Stimulated activated CD8-positive, alpha-beta memory T cell treated with anti-CD3 and anti-CD28 coated beads, Interleukin-4, amount 100 ng/mL, for 24 hours (primary cell): Measurements from ENCODE around the gene TGOLN2.
"Not testable (repeated sequence)": the region's sequence is repeated elsewhere in the genome, so short reads cannot be mapped to it uniquely, and the experiment has no call there.

Experiments
- DNase-seq: peaks from one replicate; pipeline ENCODE4 v3.0.0-alpha.2; 2020; ENCODE audit warnings: low read depth

TGOLN2 gene

DNA sequence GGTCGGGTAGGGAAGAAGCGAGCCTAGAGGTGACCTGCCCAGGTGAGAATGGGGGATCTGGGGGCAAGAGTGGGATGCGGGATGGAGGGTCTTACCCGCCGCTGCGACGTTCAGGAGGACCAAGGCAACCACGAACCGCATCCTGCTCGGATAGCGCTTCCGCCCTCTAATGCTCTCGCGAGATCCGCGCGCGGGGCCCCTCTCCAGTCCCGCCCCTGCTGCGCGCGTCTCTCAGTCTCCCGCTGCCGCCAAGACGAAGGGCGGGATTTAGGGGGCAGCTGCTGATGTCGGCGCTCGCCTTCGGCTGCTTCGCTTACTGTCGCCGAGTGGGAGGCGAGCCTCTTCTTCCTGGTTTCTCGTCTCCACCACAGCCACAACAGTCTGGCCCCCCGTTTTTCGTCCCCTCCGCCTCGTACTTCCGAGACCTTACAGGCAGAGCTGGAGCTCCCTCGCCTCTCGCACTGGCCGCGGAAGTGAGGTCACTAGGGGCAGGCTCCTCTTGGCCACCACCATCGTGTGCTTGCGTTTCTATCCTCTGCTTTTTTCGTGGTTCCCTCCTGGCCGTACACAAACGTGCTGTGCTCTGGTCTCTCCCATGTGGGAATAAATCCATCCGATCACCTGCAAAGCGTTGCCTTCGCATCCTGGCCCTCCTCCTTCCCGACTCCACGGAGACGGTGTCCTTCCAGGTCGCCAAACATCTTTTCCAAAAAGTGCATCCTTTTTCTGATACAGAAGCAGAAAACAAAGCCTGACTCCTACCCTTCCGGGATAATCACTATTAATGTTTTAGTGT, at the start of gene TGOLN2:
Gene TGOLN2 (minus strand): TSS at position 168 of the 796 bp plus-strand sequence. CDS start 27 bp downstream, at position 141.
- peak; percentile 90 for DNase-seq

- DNase-seq = no peak
Measured at GRCh38 chr2:85377083-85377482, 49.3 kb upstream of the TGOLN2 start.

GRCh38 chr2:85376291-85377065, 48.7 kb upstream of the TGOLN2 start:
- DNase-seq = no peak

GRCh38 chr2:85371045-85371444, 43.3 kb upstream of the TGOLN2 start:
- no peak for DNase-seq

GRCh38 chr2:85369500-85369899, 41.7 kb upstream of the TGOLN2 start:
- no peak for DNase-seq

GRCh38 chr2:85368921-85369320, 41.1 kb upstream of the TGOLN2 start:
- no peak for DNase-seq

DNA sequence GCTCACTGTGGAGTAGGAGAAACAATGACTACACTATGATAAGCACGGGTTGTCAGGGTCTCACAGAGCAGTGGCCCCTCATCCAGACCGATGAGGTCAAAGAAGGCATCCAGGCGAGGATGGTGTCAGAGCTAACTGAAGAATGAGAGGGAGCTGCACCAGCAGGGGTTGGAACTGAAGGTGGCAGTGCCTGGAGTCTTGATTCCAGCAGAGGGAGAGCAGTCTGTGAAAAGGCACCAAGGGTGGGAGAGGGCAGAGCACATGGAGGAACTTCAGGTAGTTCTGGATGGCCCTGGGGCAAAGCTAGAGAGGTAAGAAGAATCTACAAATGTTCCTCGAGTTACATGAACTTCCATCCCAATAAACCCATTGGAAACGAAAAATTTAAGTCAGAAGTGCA, 39.4 kb upstream of the TGOLN2 start:
- no peak for DNase-seq

DNA sequence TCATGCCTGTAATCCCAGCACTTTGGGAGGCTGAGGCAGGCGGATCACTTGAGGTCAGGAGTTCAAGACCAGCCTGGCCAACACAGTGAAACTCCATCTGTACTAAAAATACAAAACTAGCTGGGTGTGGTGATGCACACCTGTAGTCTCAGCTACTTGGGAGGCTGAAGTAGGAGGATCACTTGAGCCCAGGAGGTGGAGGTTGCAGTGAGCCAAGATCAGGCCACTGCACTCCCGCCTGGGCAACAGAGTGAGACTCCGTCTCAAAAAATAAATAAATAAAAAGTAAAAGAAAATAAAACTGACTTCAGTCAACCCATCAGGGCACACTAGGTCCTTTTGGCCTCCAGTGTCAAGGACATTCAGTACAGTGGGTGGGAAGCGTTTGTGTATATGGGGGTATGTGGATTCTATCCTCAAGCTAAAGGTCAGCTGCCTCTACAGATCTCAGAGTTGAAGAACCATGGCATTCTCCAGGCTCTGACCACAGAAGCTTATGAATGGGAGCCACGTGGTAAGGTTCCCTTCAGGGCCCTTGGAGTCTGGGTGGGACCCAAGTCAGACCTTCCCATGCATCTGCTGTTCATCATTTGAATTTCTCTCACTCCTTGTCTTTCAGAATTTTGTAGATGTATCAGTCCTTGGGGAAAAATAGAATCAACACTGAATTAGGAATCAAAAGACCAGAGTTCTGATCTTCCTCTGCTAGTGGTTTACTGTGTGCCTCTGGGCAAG, 35.0 kb upstream of the TGOLN2 start:
- not testable (repeated sequence) for DNase-seq

DNA sequence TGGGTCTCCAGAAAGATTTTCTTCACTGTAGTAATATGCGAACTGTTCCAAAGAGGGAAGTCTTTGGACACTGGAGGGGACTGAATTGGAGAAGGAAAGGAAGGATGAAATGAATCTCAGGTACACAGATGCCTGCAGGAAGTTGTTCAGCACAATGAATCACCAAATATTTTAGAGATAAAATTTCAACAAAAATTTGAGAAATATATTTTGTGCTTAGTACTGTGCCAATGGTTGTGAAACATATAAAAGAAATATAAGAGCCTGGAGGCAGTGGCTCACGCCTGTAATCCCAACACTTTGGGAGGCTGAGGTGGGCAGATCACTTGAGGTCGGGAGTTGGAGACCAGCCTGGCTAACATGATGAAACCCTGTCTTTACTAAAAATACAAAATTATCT, 29.9 kb upstream of the TGOLN2 start:
- DNase-seq = no peak

DNA sequence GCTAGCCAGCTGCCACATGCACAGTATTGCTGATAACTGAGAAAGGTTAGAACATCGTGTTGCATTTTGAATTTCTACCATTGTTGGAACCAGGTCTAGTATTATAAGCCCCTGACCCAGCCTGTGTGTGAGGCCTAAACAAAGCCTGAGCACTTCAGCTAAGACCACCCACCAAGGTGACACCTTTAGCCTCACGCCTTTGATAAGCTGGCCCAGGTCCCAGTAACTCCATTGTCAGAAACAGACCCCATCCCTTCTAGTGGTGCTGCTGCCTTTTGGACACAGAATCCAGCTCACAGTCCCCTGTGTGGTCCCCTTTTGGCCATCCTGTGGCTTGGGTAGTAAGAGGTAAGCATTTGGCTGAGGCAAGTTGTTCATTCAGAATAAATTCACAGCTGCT, 28.4 kb upstream of the TGOLN2 start:
- no peak for DNase-seq

DNA sequence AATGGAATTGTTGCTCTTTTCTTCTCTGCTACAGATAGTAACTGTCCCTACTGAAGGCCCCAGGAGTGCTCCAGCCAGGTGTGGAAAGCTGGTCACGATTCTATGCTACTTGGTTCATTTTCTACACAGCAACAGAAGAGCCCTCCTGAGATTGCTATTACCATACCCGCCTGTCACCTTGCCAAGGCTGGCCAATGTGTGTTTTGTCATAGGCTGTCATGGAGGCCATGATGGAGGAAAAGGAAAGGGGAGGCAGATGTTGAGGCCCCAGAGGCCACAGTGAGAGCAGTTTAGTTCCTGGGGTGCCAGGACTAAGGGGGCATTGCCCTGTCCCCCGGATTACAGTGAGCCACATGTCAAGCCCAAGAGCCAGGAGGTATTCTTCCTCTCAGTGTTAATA, 27.7 kb upstream of the TGOLN2 start:
- no peak for DNase-seq

DNA sequence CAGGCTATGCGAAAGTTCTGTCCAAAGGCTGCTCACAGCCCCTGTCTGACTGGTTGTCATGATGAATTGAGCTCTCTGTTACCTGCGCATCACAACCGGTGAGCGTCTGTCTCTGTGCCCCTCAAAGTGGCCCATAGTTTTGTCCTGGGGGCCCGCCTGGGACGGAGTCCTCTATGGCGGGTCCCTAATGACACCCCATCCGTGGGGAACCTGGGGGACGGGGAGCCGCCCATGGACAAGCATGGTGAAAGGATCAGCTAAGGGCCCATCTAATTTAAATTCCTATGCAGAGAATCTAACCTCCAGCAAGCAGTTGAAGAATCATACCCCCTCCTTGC, 27.3 kb upstream of the TGOLN2 start:
- no peak for DNase-seq

GRCh38 chr2:85354286-85355072, 26.7 kb upstream of the TGOLN2 start, which contains the start of the genes ELMOD3 and RETSAT:
Gene ELMOD3 (plus strand): TSS chr2:85354769. CDS start chr2:85357199, 2,430 bp downstream.
Gene RETSAT (minus strand): TSS chr2:85354528. CDS start chr2:85354507, 21 bp downstream.
- DNase-seq = peak; percentile 93

- no peak for DNase-seq
Measured at GRCh38 chr2:85353876-85354285, 26.1 kb upstream of the TGOLN2 start.

- DNase-seq = no peak
Measured at GRCh38 chr2:85347599-85347998, 19.8 kb upstream of the TGOLN2 start.

DNA sequence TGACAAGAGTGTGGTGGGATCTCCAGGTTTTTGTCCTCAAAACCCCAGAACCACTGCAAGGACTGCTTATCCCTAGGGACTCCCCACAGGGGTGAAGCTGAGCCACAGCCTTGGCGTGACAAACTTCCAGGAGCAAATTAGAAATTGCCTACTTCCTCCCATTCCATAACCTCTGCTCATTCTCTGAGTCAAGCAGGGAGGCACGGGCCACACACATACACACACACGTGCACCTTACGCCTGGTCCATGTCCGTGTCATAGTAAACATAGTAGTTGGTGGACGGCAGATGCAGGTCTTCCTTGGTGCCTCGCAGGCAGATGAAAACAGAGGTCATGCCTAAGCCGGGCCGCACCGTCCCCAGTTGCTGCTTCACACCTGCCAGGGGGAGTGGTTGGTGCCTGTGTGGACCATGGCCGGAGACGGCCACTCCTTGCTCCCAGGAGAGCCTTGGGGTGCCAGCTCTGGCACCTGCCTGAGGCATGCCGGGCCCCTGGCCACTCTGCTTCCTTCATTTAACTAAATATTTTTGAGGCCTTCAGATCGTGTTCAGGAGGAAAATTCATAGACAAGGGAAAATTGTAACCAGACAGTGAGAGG, 16.7 kb upstream of the TGOLN2 start:
- no peak for DNase-seq

DNA sequence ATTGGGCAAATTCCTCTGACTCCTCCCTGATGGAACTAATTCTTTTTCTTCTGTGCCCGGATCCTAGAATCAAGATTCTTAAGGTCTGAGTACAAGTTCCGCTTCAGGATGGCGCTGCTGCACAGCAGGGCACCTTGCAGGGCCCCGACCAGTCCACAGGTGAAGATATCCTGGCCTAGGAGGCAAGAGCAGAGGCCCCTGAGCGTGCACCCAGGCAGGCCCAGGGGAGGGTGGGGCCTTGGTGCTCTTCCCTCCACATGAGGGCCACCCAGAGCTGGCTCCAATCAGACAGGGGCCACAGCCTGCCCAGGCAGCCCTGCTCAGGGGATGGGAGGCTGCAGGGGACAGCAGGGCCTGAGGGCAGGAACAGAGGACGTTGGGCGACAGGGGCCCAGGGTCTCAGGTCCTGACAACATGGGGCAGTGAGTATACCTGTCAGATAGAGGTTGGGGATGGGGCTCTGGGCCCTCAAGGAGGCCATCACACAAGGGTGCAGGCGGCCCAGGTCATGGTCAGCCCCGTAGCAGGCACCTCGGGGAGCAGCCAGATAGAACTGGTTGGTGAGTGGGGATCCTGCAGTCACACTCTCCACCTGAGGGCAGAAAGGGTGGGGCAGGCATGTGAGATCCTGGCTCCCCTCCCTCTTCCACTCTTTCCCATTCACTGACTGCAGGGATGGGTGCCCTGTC, 15.6 kb upstream of the TGOLN2 start:
- not testable (repeated sequence) for DNase-seq

DNA sequence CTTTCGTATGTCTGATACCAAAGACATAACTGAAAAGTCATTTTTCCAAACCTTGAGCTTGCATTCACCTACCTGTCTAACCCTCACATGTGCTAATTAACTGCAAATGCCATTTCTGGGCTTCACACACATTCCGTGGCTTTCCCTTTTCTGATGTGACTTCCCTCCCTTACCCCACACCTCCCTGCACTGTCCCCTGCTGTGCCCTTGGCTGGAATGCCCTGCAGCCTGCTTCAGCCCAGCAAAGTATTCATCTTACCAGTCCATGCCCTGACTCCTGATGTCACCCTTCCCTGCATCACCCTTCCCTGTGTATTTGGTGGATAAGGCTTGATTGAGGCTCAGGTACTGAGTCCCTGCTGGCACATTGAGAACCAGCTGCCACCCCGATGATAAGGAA, 14.4 kb upstream of the TGOLN2 start:
- no peak for DNase-seq

- no peak for DNase-seq
Measured at GRCh38 chr2:85341269-85342029, 13.7 kb upstream of the TGOLN2 start.
